ENCODE data around the gene ROMO1. TPM values are rescaled to one million over a fixed set of nuclear protein-coding genes. Genes with fewer than 3 reads are reported as not detected.

The ROMO1 gene
- 227 and 282 TPM in 2 replicates for total RNA-seq
- 343 TPM for polyA plus RNA-seq (2012)

- peak; percentile 89 for DNase-seq (ENCODE audit: low read depth)
Observed at GRCh38 chr20:35699127-35699956, at the start of gene ROMO1, which contains the start of gene NFS1. Gene ROMO1, plus strand, starts transcription at chr20:35699405. Its CDS starts 228 bp downstream, at chr20:35699633. Gene NFS1, minus strand, starts transcription at chr20:35699352. Its CDS starts 64 bp downstream, at chr20:35699288.

GRCh38 chr20:35650632-35651031, 48.6 kb upstream of the ROMO1 start:
- DNase-seq (ENCODE audit: low read depth), result no peak

GRCh38 chr20:35651958-35652357, 47.2 kb upstream of the ROMO1 start:
- DNase-seq (ENCODE audit: low read depth), result no peak

- no peak for DNase-seq (ENCODE audit: low read depth)
Observed at GRCh38 chr20:35652641-35653429, 46.4 kb upstream of the ROMO1 start.

- DNase-seq (ENCODE audit: low read depth), result no peak
Observed at GRCh38 chr20:35653430-35653734, 45.8 kb upstream of the ROMO1 start.

- DNase-seq (ENCODE audit: low read depth), result no peak
Observed at GRCh38 chr20:35653893-35654292, 45.3 kb upstream of the ROMO1 start.

- DNase-seq (ENCODE audit: low read depth), result no peak
Observed at GRCh38 chr20:35654415-35654814, 44.8 kb upstream of the ROMO1 start.

GRCh38 chr20:35657271-35657670, 41.9 kb upstream of the ROMO1 start:
- DNase-seq (ENCODE audit: low read depth), result no peak

- DNase-seq (ENCODE audit: low read depth), result no peak
Observed at GRCh38 chr20:35660122-35660937, 38.9 kb upstream of the ROMO1 start.

GRCh38 chr20:35661053-35661452, 38.2 kb upstream of the ROMO1 start:
- no peak for DNase-seq (ENCODE audit: low read depth)

- DNase-seq (ENCODE audit: low read depth), result no peak
Observed at GRCh38 chr20:35661908-35662307, 37.3 kb upstream of the ROMO1 start.

- no peak for DNase-seq (ENCODE audit: low read depth)
Observed at GRCh38 chr20:35662551-35662950, 36.7 kb upstream of the ROMO1 start.

GRCh38 chr20:35663516-35664465, 35.4 kb upstream of the ROMO1 start:
- DNase-seq (ENCODE audit: low read depth), result peak; percentile 17

GRCh38 chr20:35664466-35665206, 34.6 kb upstream of the ROMO1 start, which contains the start of the genes CPNE1 and RBM12:
Gene CPNE1, minus strand, starts transcription at chr20:35664900. Its CDS starts 31,977 bp downstream, at chr20:35632923.
Gene RBM12, minus strand, starts transcription at chr20:35664900. Its CDS starts 9,578 bp downstream, at chr20:35655322.
- peak; percentile 94 for DNase-seq (ENCODE audit: low read depth)

- no peak for DNase-seq (ENCODE audit: low read depth)
Observed at GRCh38 chr20:35665949-35666288, 33.3 kb upstream of the ROMO1 start.

- no peak for DNase-seq (ENCODE audit: low read depth)
Observed at GRCh38 chr20:35669221-35669620, 30.0 kb upstream of the ROMO1 start.

GRCh38 chr20:35669681-35670080, 29.5 kb upstream of the ROMO1 start:
- DNase-seq (ENCODE audit: low read depth), result no peak

- DNase-seq (ENCODE audit: low read depth), result no peak
Observed at GRCh38 chr20:35673884-35674283, 25.3 kb upstream of the ROMO1 start.

- DNase-seq (ENCODE audit: low read depth), result no peak
Observed at GRCh38 chr20:35674921-35675320, 24.3 kb upstream of the ROMO1 start.

Measured in myocyte (in vitro differentiated cells).